A673 (cell line): ENCODE results near the gene ACVR2B. TPM values are rescaled to one million over a fixed set of nuclear protein-coding genes. Genes with fewer than 3 reads are reported as not detected.
"Not testable (repeated sequence)": the region's sequence is repeated elsewhere in the genome, so short reads cannot be mapped to it uniquely, and the experiment has no call there.

ENCODE experiments used
- Bru-seq: library from RNA; stranded (reverse); fragments of 400-500 nt; gene quantifications from one replicate; lab custom pipeline; 2021; lab: Mats Ljungman, UMichigan
- BruChase-seq, 2 experiments: library from RNA; stranded (reverse); fragments of 400-500 nt; gene quantifications; one replicate each; lab custom pipeline; 2021; lab: Mats Ljungman, UMichigan
- BruUV-seq: library from RNA; stranded (reverse); fragments of 400-500 nt; replicated peaks from 2 replicates; lab custom pipeline; 2021; lab: Mats Ljungman, UMichigan
- CTCF ChIA-PET: fragments of 300-600 bp; sonication (Branson Sonifier 250); formaldehyde crosslinking; loops from one replicate; lab custom pipeline; 2022; ENCODE audit warnings: antibody characterized with exemption; lab: Charles Lee
- POLR2A ChIA-PET: fragments of 300-600 bp; sonication (Branson Sonifier 250); formaldehyde crosslinking; loops from one replicate; lab custom pipeline; 2022; ENCODE audit warnings: antibody characterized with exemption; ENCODE audit not compliant: low non-redundant PET; lab: Charles Lee
- DNase-seq: peaks from one replicate; pipeline ENCODE4 v3.0.0-alpha.2; 2015; ENCODE audit warnings: low spot score
- H3K27ac ChIP-seq: fragments of 200-600 bp; sonication (generic); 2 replicates; pipeline ENCODE4 v1.5.1; 2016; ENCODE audit warnings: mixed run types, low read depth, mild to moderate bottlenecking, mixed read lengths, antibody characterized with exemption, low read length; ENCODE audit not compliant: poor library complexity, severe bottlenecking
- H3K27me3 ChIP-seq: fragments of 200-600 bp; sonication (generic); replicated peaks from 2 replicates; pipeline ENCODE4 v1.6.1; 2017; ENCODE audit warnings: mixed run types, low read depth, mild to moderate bottlenecking, mixed read lengths, antibody characterized with exemption, low read length; ENCODE audit not compliant: insufficient read depth, poor library complexity
- H3K36me3 ChIP-seq: fragments of 200-600 bp; sonication (generic); 2 replicates; pipeline ENCODE4 v1.6.1; 2016; ENCODE audit warnings: mixed run types, mild to moderate bottlenecking, mixed read lengths, antibody characterized with exemption, low read length; ENCODE audit not compliant: insufficient read depth, poor library complexity, severe bottlenecking
- H3K4me1 ChIP-seq: fragments of 200-600 bp; sonication (generic); 2 replicates; pipeline ENCODE4 v1.6.1; 2017; ENCODE audit warnings: mixed run types, mild to moderate bottlenecking, mixed read lengths, antibody characterized with exemption, low read length; ENCODE audit not compliant: insufficient read depth, poor library complexity, severe bottlenecking
- H3K4me3 ChIP-seq: fragments of 200-600 bp; sonication (generic); 2 replicates; pipeline ENCODE4 v1.5.1; 2016; ENCODE audit warnings: low read depth, mixed run types, mild to moderate bottlenecking, mixed read lengths, low read length; ENCODE audit not compliant: poor library complexity, severe bottlenecking
- H3K9me3 ChIP-seq: fragments of 200-600 bp; sonication (generic); 2 replicates; pipeline ENCODE4 v1.6.1; 2016; ENCODE audit warnings: mixed run types, low read depth, mild to moderate bottlenecking, mixed read lengths, antibody characterized with exemption, low read length; ENCODE audit not compliant: poor library complexity, severe bottlenecking
- EZH2 ChIP-seq: fragments of 200-600 bp; sonication (generic); IDR thresholded peaks from 2 replicates; pipeline ENCODE4 v1.6.1; 2017; ENCODE audit warnings: borderline replicate concordance, low read depth, mild to moderate bottlenecking, mixed read lengths, antibody characterized with exemption, low read length; ENCODE audit not compliant: poor library complexity, severe bottlenecking
- intact Hi-C: fragments of 100-400 bp; cut with micrococcal nuclease; formaldehyde crosslinking; loops from one replicate; pipeline ENCODE4 v1.10.0; 2022; ENCODE audit not compliant: unreplicated experiment
- long read RNA-seq: library from polyadenylated mRNA; stranded (forward); transcript quantifications from one replicate; pipeline ENCODE4 v2.0.0, GENCODE V29; 2022
- total RNA-seq: library from RNA; stranded (reverse); gene quantifications from 2 replicates; pipeline ENCODE4 v1.2.3, GENCODE V29; 2021
- TF ChIP-seq, protein P1 (sequence below): fragments of 300-800, 200-600 bp; sonication (generic); conservative IDR thresholded peaks from 2 replicates; pipeline ENCODE4 v1.5.1; 2017; ENCODE audit warnings: low read depth, mild to moderate bottlenecking, antibody characterized with exemption, low read length, moderate library complexity, mixed read lengths

Gene ACVR2B
- total RNA-seq: 6.4 and 9.2 TPM in 2 replicates
- Bru-seq, nascent RNA: percentile 64 among the genes with signal in this experiment
- percentile 80 among the genes with signal in this experiment for BruChase-seq, experiment 1, labeled RNA remaining after a 2-hour chase
- percentile 71 among the genes with signal in this experiment for BruChase-seq, experiment 2, labeled RNA remaining after a 6-hour chase
- long read RNA-seq, full-length matches to known transcripts: 4 of 8 reads
- long read RNA-seq, partial matches to known transcripts: 1 of 8 reads
- long read RNA-seq, other reads (novel, unspliced or antisense): 3 of 8 reads

DNA sequence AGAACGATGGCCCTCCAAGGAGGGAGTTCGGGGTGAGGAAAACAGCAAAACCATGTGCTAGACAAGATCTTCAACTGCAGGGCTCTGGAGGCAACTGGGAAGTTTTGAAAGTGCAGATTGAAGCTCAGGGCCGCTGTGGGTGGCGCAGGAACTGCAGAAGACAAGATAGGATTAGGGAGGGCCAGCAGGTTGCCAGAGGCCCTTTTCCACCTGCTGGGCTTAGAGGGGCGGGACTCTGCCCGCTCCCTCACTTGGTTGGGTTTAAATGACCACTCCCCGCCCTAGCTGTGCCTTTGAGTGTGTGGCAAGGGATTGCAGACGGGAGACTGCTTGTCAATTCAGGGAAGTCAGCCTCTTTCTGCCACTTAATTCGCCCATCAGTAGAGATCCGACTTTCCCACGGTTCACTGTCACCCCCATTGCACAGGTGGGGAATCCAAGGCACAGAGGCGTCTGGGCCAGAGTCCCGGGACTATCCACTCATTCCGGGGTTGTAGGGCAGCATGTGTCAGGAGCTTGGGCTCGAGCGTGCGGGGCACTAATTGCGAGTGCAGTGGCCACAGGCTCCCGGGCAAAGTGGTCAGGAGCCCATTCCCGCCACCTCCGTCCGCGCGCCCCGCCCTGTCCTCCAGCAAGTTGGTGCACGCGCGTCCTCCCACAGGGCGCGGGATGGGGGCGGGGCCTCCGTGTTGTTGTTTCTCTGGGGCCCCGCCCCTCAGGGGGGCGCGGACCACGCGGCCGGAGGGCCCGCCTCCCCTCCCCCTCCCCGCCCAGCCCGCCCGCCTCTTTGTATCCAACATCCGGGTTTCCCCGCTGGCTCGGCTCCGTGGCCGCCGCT, at the start of gene ACVR2B:
Gene ACVR2B, plus strand, starts transcription at position 816 of the 838 bp plus-strand sequence. CDS start 433 bp downstream, outside the sequence.
- no peaks in the 10 kb centered on the region for H3K27me3 ChIP-seq
- peak within 1 kb of the TSS; percentile 63 for H3K4me3 ChIP-seq
- H3K9me3 ChIP-seq: no peaks in the 10 kb centered on the region
- no peaks in the 10 kb centered on the region for H3K36me3 ChIP-seq
- DNase-seq: peak; percentile 79
- peak within 1 kb of the TSS; percentile 87 for H3K27ac ChIP-seq
- intact Hi-C loops: no loop called here
- no peak for TF ChIP-seq EZH2
- TF ChIP-seq, protein P1, sequence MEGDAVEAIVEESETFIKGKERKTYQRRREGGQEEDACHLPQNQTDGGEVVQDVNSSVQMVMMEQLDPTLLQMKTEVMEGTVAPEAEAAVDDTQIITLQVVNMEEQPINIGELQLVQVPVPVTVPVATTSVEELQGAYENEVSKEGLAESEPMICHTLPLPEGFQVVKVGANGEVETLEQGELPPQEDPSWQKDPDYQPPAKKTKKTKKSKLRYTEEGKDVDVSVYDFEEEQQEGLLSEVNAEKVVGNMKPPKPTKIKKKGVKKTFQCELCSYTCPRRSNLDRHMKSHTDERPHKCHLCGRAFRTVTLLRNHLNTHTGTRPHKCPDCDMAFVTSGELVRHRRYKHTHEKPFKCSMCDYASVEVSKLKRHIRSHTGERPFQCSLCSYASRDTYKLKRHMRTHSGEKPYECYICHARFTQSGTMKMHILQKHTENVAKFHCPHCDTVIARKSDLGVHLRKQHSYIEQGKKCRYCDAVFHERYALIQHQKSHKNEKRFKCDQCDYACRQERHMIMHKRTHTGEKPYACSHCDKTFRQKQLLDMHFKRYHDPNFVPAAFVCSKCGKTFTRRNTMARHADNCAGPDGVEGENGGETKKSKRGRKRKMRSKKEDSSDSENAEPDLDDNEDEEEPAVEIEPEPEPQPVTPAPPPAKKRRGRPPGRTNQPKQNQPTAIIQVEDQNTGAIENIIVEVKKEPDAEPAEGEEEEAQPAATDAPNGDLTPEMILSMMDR: no peak
- POLR2A ChIA-PET: no interaction called here
- CTCF ChIA-PET: no interaction called here
- no TSS peak for BruUV-seq
- H3K4me1 ChIP-seq: no peaks in the 10 kb centered on the region

- Histone ChIP-seq H3K4me1 (no peaks in the 10 kb centered on the region), H3K9me3 (no peaks in the 10 kb centered on the region), H3K27me3 (no peaks in the 10 kb centered on the region), H3K36me3 (no peaks in the 10 kb centered on the region), H3K27ac (peak overlapping the region; percentile 47), H3K4me3 (no peak overlapping the region)
- ChIA-PET CTCF (no interaction called here), POLR2A (no interaction called here)
- no TSS peak for BruUV-seq
- DNase-seq: peak; percentile 78
- intact Hi-C loops: no loop called here
- TF ChIP-seq EZH2: no peak
- TF ChIP-seq, protein P1: no peak
These were observed 49.4 kb upstream of the ACVR2B start for GRCh38 chr3:38404286-38404685.

DNA sequence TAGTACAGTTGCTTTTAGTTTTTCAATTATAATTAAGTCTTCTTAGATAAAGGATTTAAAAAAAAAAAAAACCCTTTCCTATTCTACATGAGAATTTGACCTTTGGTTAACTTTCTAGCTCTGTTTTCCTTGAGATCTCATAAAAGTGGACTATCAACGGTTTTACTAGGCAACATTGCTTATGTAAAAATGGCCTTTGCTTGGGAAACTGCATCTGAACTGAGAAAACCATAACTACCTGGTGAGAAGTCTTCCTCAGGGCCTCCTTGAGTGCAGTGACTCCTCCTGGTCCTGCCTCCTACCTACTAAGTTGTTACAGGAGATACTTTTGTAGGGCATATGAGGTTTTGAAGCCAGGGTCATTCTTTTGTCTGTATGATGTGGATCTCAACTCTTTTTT, 42.1 kb upstream of the ACVR2B start:
- H3K9me3 ChIP-seq: no peaks in the 10 kb centered on the region
- no peak for DNase-seq
- CTCF ChIA-PET: no interaction called here
- H3K36me3 ChIP-seq: no peaks in the 10 kb centered on the region
- TF ChIP-seq EZH2: no peak
- POLR2A ChIA-PET: no interaction called here
- BruUV-seq: no TSS peak
- H3K4me1 ChIP-seq: no peaks in the 10 kb centered on the region
- H3K27me3 ChIP-seq: no peaks in the 10 kb centered on the region
- H3K4me3 ChIP-seq: no peak overlapping the region
- intact Hi-C loops: no loop called here
- no peak overlapping the region for H3K27ac ChIP-seq

GRCh38 chr3:38420758-38421157, 32.9 kb upstream of the ACVR2B start:
- POLR2A ChIA-PET, H3K4me3 ChIP-seq, H3K27ac ChIP-seq, H3K4me1 ChIP-seq, BruUV-seq, H3K9me3 ChIP-seq, H3K27me3 ChIP-seq, CTCF ChIA-PET, DNase-seq, H3K36me3 ChIP-seq, intact Hi-C loops: not testable (repeated sequence)
